ENCODE results near the gene LIPK. TPM values are rescaled to one million over a fixed set of nuclear protein-coding genes. Genes with fewer than 3 reads are reported as not detected.

The LIPK gene
- total and polyA plus RNA-seq, 2 of the 13 experiments (the other 11 are each of a cell fraction or from before 2014, with no cell fraction given): not detected

DNA sequence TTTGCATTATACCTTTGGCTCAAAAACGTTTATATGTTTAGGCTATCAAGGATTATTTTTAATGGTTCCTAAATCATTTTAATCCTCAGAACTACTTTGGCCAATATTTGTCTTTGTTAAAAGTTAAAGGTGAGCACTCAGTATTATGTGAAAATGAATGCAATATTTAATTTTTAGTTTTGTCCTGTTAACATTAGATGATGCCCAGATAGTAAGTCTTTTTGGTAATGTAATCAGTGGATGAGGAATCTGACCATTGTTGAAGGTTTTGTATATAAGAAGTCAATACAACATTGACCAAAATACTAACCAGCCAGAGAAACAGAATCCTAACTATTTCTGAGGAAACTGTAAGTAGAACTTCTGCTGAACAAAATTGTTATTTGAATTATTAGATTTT lies 41.9 kb upstream of the LIPK start, which contains the start of gene LIPF:
Gene LIPF (plus strand): TSS at position 301 of the 400 bp plus-strand sequence. CDS start 2,856 bp downstream, outside the sequence.
- POLR2A ChIA-PET: no interaction called here
- Histone ChIP-seq H4K20me1 (ENCODE audit: insufficient read depth, low read length) (no peaks in the 10 kb centered on the region), H3K27me3 (ENCODE audit: control insufficient read depth in 1 of 2, insufficient read depth in 2 of 2, low read length in 2 of 2) (no peaks in the 10 kb centered on the region), H3K9me3 (ENCODE audit: low read length) (no peaks in the 10 kb centered on the region), H3K27ac (ENCODE audit: extremely low read length, insufficient read depth, low read length) (no peak within 1 kb of the TSS), H2AFZ (ENCODE audit: low read length) (no peak within 1 kb of the TSS), H3K4me2 (ENCODE audit: low read depth, low read length) (no peak within 1 kb of the TSS), H3K36me3 (replicated peaks in 1 of 2; ENCODE audit: control insufficient read depth in 1 of 2, insufficient read depth in 2 of 2, low read length in 2 of 2) (no peaks in the 10 kb centered on the region), H3K79me2 (ENCODE audit: insufficient read depth, low read length) (no peaks in the 10 kb centered on the region), H3K9ac (ENCODE audit: insufficient read depth, low read depth, low read length) (no peak within 1 kb of the TSS), H3K4me3 (replicated peaks in 1 of 3; ENCODE audit: insufficient read depth in 1 of 3, low read depth in 2 of 3, low read length in 3 of 3) (no peak within 1 kb of the TSS), H3K4me1 (ENCODE audit: insufficient read depth, low read length) (no peaks in the 10 kb centered on the region)
- CTCF ChIA-PET (ENCODE audit: low intra/inter-chr PET ratio, low total read pairs): no interaction called here
- FAIRE-seq (no peak), DNase-seq (ENCODE audit: low spot score) (no peak), ATAC-seq (no peak)
- in situ Hi-C loops (cut with HindIII; ENCODE audit: extremely low pct_ligation_motif_present, low pct_unique_long_range_greater_than_20kb) (no loop called here), intact Hi-C loops (cut with micrococcal nuclease; ENCODE audit: unreplicated experiment) (no loop called here)
- TF ChIP-seq ZNF816 (CRISPR knock-in tag; IDR thresholded peaks at IDR 0.05; ENCODE audit: borderline replicate concordance) (no peak), ZNF234 (CRISPR knock-in tag; conservative IDR thresholded peaks at IDR 0.05) (no peak), FIP1L1 (IDR thresholded peaks at IDR 0.05; ENCODE audit: borderline replicate concordance, insufficient read depth, low read depth, low read length) (no peak), EZH2 (conservative IDR thresholded peaks at IDR 0.05; ENCODE audit: low read depth, low read length) (no peak), ZNF251 (CRISPR knock-in tag; IDR thresholded peaks at IDR 0.05) (no peak)
- TF ChIP-seq, protein P1, sequence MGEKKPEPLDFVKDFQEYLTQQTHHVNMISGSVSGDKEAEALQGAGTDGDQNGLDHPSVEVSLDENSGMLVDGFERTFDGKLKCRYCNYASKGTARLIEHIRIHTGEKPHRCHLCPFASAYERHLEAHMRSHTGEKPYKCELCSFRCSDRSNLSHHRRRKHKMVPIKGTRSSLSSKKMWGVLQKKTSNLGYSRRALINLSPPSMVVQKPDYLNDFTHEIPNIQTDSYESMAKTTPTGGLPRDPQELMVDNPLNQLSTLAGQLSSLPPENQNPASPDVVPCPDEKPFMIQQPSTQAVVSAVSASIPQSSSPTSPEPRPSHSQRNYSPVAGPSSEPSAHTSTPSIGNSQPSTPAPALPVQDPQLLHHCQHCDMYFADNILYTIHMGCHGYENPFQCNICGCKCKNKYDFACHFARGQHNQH (CRISPR knock-in tag; IDR thresholded peaks at IDR 0.05): no peak
- 2% methylated on average over 1 of the region's 1 CpG for WGBS (ENCODE audit: low lambda C conversion rate)
- BruUV-seq (replicated peaks): no TSS peak

DNA sequence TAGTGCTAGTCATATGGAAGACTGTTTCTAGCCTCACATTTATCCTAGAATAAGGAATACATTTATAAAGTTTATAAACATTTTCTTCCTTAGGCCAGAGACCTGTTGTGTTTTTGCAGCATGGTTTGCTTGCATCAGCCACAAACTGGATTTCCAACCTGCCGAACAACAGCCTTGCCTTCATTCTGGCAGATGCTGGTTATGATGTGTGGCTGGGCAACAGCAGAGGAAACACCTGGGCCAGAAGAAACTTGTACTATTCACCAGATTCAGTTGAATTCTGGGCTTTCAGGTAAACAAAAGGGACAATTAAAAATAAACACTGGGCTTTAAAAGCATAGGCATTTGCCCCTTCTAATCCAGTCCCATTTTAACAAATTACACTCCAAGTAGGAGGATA lies 37.6 kb upstream of the LIPK start:
- 89% methylated on average over 1 of the region's 1 CpG for WGBS (ENCODE audit: low lambda C conversion rate)
- no peak for TF ChIP-seq HNRNPH1 (optimal IDR thresholded peaks at IDR 0.05; ENCODE audit: low read depth, low read length)
- TF ChIP-seq SIX4 (CRISPR knock-in tag; IDR thresholded peaks at IDR 0.05): no peak
- TF ChIP-seq, protein P2, sequence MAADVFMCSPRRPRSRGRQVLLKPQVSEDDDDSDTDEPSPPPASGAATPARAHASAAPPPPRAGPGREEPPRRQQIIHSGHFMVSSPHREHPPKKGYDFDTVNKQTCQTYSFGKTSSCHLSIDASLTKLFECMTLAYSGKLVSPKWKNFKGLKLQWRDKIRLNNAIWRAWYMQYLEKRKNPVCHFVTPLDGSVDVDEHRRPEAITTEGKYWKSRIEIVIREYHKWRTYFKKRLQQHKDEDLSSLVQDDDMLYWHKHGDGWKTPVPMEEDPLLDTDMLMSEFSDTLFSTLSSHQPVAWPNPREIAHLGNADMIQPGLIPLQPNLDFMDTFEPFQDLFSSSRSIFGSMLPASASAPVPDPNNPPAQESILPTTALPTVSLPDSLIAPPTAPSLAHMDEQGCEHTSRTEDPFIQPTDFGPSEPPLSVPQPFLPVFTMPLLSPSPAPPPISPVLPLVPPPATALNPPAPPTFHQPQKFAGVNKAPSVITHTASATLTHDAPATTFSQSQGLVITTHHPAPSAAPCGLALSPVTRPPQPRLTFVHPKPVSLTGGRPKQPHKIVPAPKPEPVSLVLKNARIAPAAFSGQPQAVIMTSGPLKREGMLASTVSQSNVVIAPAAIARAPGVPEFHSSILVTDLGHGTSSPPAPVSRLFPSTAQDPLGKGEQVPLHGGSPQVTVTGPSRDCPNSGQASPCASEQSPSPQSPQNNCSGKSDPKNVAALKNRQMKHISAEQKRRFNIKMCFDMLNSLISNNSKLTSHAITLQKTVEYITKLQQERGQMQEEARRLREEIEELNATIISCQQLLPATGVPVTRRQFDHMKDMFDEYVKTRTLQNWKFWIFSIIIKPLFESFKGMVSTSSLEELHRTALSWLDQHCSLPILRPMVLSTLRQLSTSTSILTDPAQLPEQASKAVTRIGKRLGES (CRISPR knock-in tag; IDR thresholded peaks at IDR 0.05; ENCODE audit: borderline replicate concordance): no peak
- no peak for TF ChIP-seq PAXIP1 (CRISPR knock-in tag; conservative IDR thresholded peaks at IDR 0.05)

More for the DNA sequence above, 37.6 kb upstream of the LIPK start:
- Histone ChIP-seq H3K4me3 (replicated peaks in 1 of 3; ENCODE audit: insufficient read depth in 1 of 3, low read depth in 2 of 3, low read length in 3 of 3) (no peak overlapping the region), H3K27ac (ENCODE audit: extremely low read length, insufficient read depth, low read length) (no peak overlapping the region), H3K27me3 (ENCODE audit: control insufficient read depth in 1 of 2, insufficient read depth in 2 of 2, low read length in 2 of 2) (no peaks in the 10 kb centered on the region), H3K36me3 (replicated peaks in 1 of 2; ENCODE audit: control insufficient read depth in 1 of 2, insufficient read depth in 2 of 2, low read length in 2 of 2) (no peaks in the 10 kb centered on the region), H4K20me1 (ENCODE audit: insufficient read depth, low read length) (no peaks in the 10 kb centered on the region), H3K9ac (ENCODE audit: insufficient read depth, low read depth, low read length) (no peak overlapping the region), H3K4me2 (ENCODE audit: low read depth, low read length) (no peak overlapping the region), H2AFZ (ENCODE audit: low read length) (no peak overlapping the region), H3K9me3 (ENCODE audit: low read length) (no peaks in the 10 kb centered on the region), H3K79me2 (ENCODE audit: insufficient read depth, low read length) (no peaks in the 10 kb centered on the region), H3K4me1 (ENCODE audit: insufficient read depth, low read length) (no peaks in the 10 kb centered on the region)
- no peak for DNase-seq (ENCODE audit: low spot score)
- in situ Hi-C loops (cut with HindIII; ENCODE audit: extremely low pct_ligation_motif_present, low pct_unique_long_range_greater_than_20kb): no loop called here
- ChIA-PET POLR2A (no interaction called here), CTCF (ENCODE audit: low intra/inter-chr PET ratio, low total read pairs) (no interaction called here)
- BruUV-seq (replicated peaks): no TSS peak
- intact Hi-C loops (cut with micrococcal nuclease; ENCODE audit: unreplicated experiment): no loop called here
- FAIRE-seq: no peak
- no peak for ATAC-seq

Data from HepG2 (cell line).